ENCODE data around the gene POLR2E.

POLR2E gene

GRCh38 chr19:1109697-1110671 lies 14.8 kb upstream of the POLR2E start:
- no peak for DNase-seq

- DNase-seq, result no peak
Measured at GRCh38 chr19:1109032-1109551, 13.9 kb upstream of the POLR2E start.

- DNase-seq, result no peak
Measured at GRCh38 chr19:1108291-1109031, 13.3 kb upstream of the POLR2E start.

- DNase-seq, result no peak
Measured at GRCh38 chr19:1107661-1108261, 12.6 kb upstream of the POLR2E start.

GRCh38 chr19:1106841-1107660 lies 11.9 kb upstream of the POLR2E start:
- no peak for DNase-seq

- no peak for DNase-seq
Measured at GRCh38 chr19:1105873-1106840, 11.0 kb upstream of the POLR2E start.

GRCh38 chr19:1105008-1105872 lies 10.1 kb upstream of the POLR2E start:
- DNase-seq, result no peak

- peak; percentile 58 for DNase-seq
Measured at GRCh38 chr19:1104311-1105007, 9.3 kb upstream of the POLR2E start.

- peak; percentile 99 for DNase-seq
Measured at GRCh38 chr19:1103708-1104310, 8.6 kb upstream of the POLR2E start, which contains the start of gene GPX4. TSS of gene GPX4 (plus strand) at chr19:1103994. CDS start at chr19:1104044, 50 bp downstream.

- DNase-seq, result no peak
Measured at GRCh38 chr19:1103132-1103707, 8.0 kb upstream of the POLR2E start.

GRCh38 chr19:1102407-1103131 lies 7.4 kb upstream of the POLR2E start:
- DNase-seq, result no peak

GRCh38 chr19:1101337-1101698 lies 6.1 kb upstream of the POLR2E start:
- no peak for DNase-seq

GRCh38 chr19:1098177-1099051 lies 3.2 kb upstream of the POLR2E start:
- no peak for DNase-seq

GRCh38 chr19:1097810-1098176 lies 2.6 kb upstream of the POLR2E start:
- no peak for DNase-seq

GRCh38 chr19:1094655-1094977 lies 559 bp downstream of the POLR2E start:
- DNase-seq, result no peak

GRCh38 chr19:1093811-1094553 lies 1.2 kb downstream of the POLR2E start:
- DNase-seq, result no peak
